NCI-H2081 treated with DMSO at 0.1 percent for 48 hours (cell line): ENCODE results near the gene MICAL2.

Source experiments
- DNase-seq: peaks from one replicate; lab custom pipeline; 2025; lab: John Stamatoyannopoulos, UW

MICAL2 gene

GRCh38 chr11:12099132-12099873, 11.1 kb upstream of the MICAL2 start:
- DNase-seq, result no peak

GRCh38 chr11:12100429-12100828, 10.0 kb upstream of the MICAL2 start:
- no peak for DNase-seq

- DNase-seq, result no peak
Measured at GRCh38 chr11:12100841-12101242, 9.5 kb upstream of the MICAL2 start.

GRCh38 chr11:12101318-12101717, 9.1 kb upstream of the MICAL2 start:
- DNase-seq, result no peak

GRCh38 chr11:12102588-12103410, 7.6 kb upstream of the MICAL2 start:
- DNase-seq, result no peak

- no peak for DNase-seq
Measured at GRCh38 chr11:12103411-12104225, 6.8 kb upstream of the MICAL2 start.

- no peak for DNase-seq
Measured at GRCh38 chr11:12105471-12105870, 4.9 kb upstream of the MICAL2 start.

GRCh38 chr11:12106101-12106500, 4.3 kb upstream of the MICAL2 start:
- DNase-seq, result no peak

- DNase-seq, result no peak
Measured at GRCh38 chr11:12106501-12106900, 3.9 kb upstream of the MICAL2 start.

GRCh38 chr11:12108875-12109453, 1.4 kb upstream of the MICAL2 start:
- no peak for DNase-seq

GRCh38 chr11:12109591-12110196, 696 bp upstream of the MICAL2 start:
- no peak for DNase-seq

- DNase-seq, result no peak
Measured at GRCh38 chr11:12110714-12111548, 541 bp downstream of the MICAL2 start.

- no peak for DNase-seq
Measured at GRCh38 chr11:12111549-12112520, 1.4 kb downstream of the MICAL2 start.

GRCh38 chr11:12112750-12113149, 2.4 kb downstream of the MICAL2 start:
- DNase-seq, result no peak

GRCh38 chr11:12113294-12113693, 2.9 kb downstream of the MICAL2 start:
- no peak for DNase-seq

GRCh38 chr11:12114193-12115033, 4.0 kb downstream of the MICAL2 start:
- DNase-seq, result no peak

- no peak for DNase-seq
Measured at GRCh38 chr11:12116425-12117032, 6.1 kb downstream of the MICAL2 start.

- DNase-seq, result no peak
Measured at GRCh38 chr11:12117200-12117599, 6.8 kb downstream of the MICAL2 start.
